Measurements from ENCODE around the gene GDI1. TPM values are rescaled to one million over a fixed set of nuclear protein-coding genes. Genes with fewer than 3 reads are reported as not detected.

GDI1 gene
- polyA plus RNA-seq, 3 donors = 15.8 to 398 (median 21.3) TPM

- WGBS (ENCODE audit: insufficient coverage) = 97% methylated on average over 11 of the region's 28 CpGs
- H3K9me3 ChIP-seq (replicated peaks in 1 of 2; ENCODE audit: control insufficient read depth in 1 of 2, insufficient read depth in 1 of 2, low read length in 2 of 2) = no peaks in the 10 kb centered on the region
- no peak overlapping the region for H3K27ac ChIP-seq (ENCODE audit: low read depth in 1 of 2, low read length in 2 of 2)
- no peak overlapping the region for H3K4me2 ChIP-seq (replicated peaks; ENCODE audit: extremely low read depth, low read length, poor library complexity, severe bottlenecking)
- H3K27ac Mint-ChIP-seq = peak overlapping the region in 3 of 7 donors; percentile 11 to 82 (median 48)
- peaks cover 12 to 18% of the 10 kb centered on the region in 2 donors for H3K36me3 Mint-ChIP-seq
- no peaks in the 10 kb centered on the region for H4K20me1 ChIP-seq (ENCODE audit: insufficient read depth, low read length)
- intact Hi-C loops (cut with micrococcal nuclease) = no loop called here
- TF ChIP-seq, protein P1, sequence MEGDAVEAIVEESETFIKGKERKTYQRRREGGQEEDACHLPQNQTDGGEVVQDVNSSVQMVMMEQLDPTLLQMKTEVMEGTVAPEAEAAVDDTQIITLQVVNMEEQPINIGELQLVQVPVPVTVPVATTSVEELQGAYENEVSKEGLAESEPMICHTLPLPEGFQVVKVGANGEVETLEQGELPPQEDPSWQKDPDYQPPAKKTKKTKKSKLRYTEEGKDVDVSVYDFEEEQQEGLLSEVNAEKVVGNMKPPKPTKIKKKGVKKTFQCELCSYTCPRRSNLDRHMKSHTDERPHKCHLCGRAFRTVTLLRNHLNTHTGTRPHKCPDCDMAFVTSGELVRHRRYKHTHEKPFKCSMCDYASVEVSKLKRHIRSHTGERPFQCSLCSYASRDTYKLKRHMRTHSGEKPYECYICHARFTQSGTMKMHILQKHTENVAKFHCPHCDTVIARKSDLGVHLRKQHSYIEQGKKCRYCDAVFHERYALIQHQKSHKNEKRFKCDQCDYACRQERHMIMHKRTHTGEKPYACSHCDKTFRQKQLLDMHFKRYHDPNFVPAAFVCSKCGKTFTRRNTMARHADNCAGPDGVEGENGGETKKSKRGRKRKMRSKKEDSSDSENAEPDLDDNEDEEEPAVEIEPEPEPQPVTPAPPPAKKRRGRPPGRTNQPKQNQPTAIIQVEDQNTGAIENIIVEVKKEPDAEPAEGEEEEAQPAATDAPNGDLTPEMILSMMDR (IDR thresholded peaks at IDR 0.05) = no peak
- H3K27me3 Mint-ChIP-seq (ENCODE audit: low read depth in 3 of 3) = peaks cover 0 to 8% (median 0%) of the 10 kb centered on the region in 3 donors
- no peak for DNase-seq
- peaks cover 0 to 33% (median 15%) of the 10 kb centered on the region in 7 donors for H3K9me3 Mint-ChIP-seq
- H3K4me3 ChIP-seq (replicated peaks in 1 of 3; ENCODE audit: low read depth in 2 of 3, low read length in 3 of 3) = no peak overlapping the region
- H3K79me2 ChIP-seq (ENCODE audit: insufficient read depth, low read length) = peaks cover 20% of the 10 kb centered on the region
- H2AFZ ChIP-seq (ENCODE audit: insufficient read depth, low read depth, low read length, poor library complexity, severe bottlenecking) = no peak overlapping the region
- peaks cover 41 to 56% of the 10 kb centered on the region in 2 donors for H3K4me1 ChIP-seq (ENCODE audit: control insufficient read depth in 1 of 2, insufficient read depth in 2 of 2, low read length in 2 of 2)
- H3K4me1 Mint-ChIP-seq = peaks cover 32% of the 10 kb centered on the region
- peaks cover 0 to 3% of the 10 kb centered on the region in 2 donors for H3K36me3 ChIP-seq (replicated peaks in 1 of 2; ENCODE audit: control insufficient read depth in 1 of 2, insufficient read depth in 2 of 2, low read length in 2 of 2)
- no peak overlapping the region for H3K4me3 Mint-ChIP-seq
- H3K27me3 ChIP-seq (ENCODE audit: control insufficient read depth in 2 of 2, insufficient read depth in 2 of 2, low read length in 2 of 2) = no peaks in the 10 kb centered on the region
- no peak overlapping the region for H3K9ac ChIP-seq (ENCODE audit: insufficient read depth, low read length, poor library complexity, severe bottlenecking)
These were observed 50.8 kb downstream of the GDI1 start for GRCh38 chrX:154487518-154488290.

- no peaks in the 10 kb centered on the region for H4K20me1 ChIP-seq (ENCODE audit: insufficient read depth, low read length)
- no peak overlapping the region for H3K4me2 ChIP-seq (replicated peaks; ENCODE audit: extremely low read depth, low read length, poor library complexity, severe bottlenecking)
- Mint-ChIP-seq H3K9me3 (peaks cover 0 to 33% (median 15%) of the 10 kb centered on the region in 7 donors), H3K27me3 (ENCODE audit: low read depth in 3 of 3) (peaks cover 0 to 8% (median 0%) of the 10 kb centered on the region in 3 donors), H3K27ac (peak overlapping the region in 5 of 7 donors; percentile 11 to 82 (median 42)), H3K4me1 (peaks cover 32% of the 10 kb centered on the region), H3K4me3 (no peak overlapping the region), H3K36me3 (peaks cover 12 to 15% of the 10 kb centered on the region in 2 donors)
- no peak overlapping the region for H3K9ac ChIP-seq (ENCODE audit: insufficient read depth, low read length, poor library complexity, severe bottlenecking)
- no peaks in the 10 kb centered on the region for H3K27me3 ChIP-seq (ENCODE audit: control insufficient read depth in 2 of 2, insufficient read depth in 2 of 2, low read length in 2 of 2)
- H3K79me2 ChIP-seq (ENCODE audit: insufficient read depth, low read length) = peaks cover 20% of the 10 kb centered on the region
- H3K9me3 ChIP-seq (replicated peaks in 1 of 2; ENCODE audit: control insufficient read depth in 1 of 2, insufficient read depth in 1 of 2, low read length in 2 of 2) = no peaks in the 10 kb centered on the region
- TF ChIP-seq, protein P1 (IDR thresholded peaks at IDR 0.05) = no peak
- peaks cover 41 to 56% of the 10 kb centered on the region in 2 donors for H3K4me1 ChIP-seq (ENCODE audit: control insufficient read depth in 1 of 2, insufficient read depth in 2 of 2, low read length in 2 of 2)
- H2AFZ ChIP-seq (ENCODE audit: insufficient read depth, low read depth, low read length, poor library complexity, severe bottlenecking) = no peak overlapping the region
- intact Hi-C loops (cut with micrococcal nuclease) = no loop called here
- DNase-seq = no peak
- H3K4me3 ChIP-seq (replicated peaks in 1 of 3; ENCODE audit: low read depth in 2 of 3, low read length in 3 of 3) = no peak overlapping the region
- 95% methylated on average over 13 of the region's 20 CpGs for WGBS (ENCODE audit: insufficient coverage)
- H3K27ac ChIP-seq (ENCODE audit: low read depth in 1 of 2, low read length in 2 of 2) = no peak overlapping the region
- H3K36me3 ChIP-seq (replicated peaks in 1 of 2; ENCODE audit: control insufficient read depth in 1 of 2, insufficient read depth in 2 of 2, low read length in 2 of 2) = peaks cover 0 to 3% of the 10 kb centered on the region in 2 donors
These were observed 51.6 kb downstream of the GDI1 start for GRCh38 chrX:154488336-154489075.
